ENCODE data around the gene ZFYVE21. TPM values are rescaled to one million over a fixed set of nuclear protein-coding genes. Genes with fewer than 3 reads are reported as not detected.
A peak's percentile ranks its signal among the peaks of the same experiment; 100 is the strongest.

The ZFYVE21 gene
- total RNA-seq, 1 experiment from 2014 or later, result 49.7 TPM

DNA sequence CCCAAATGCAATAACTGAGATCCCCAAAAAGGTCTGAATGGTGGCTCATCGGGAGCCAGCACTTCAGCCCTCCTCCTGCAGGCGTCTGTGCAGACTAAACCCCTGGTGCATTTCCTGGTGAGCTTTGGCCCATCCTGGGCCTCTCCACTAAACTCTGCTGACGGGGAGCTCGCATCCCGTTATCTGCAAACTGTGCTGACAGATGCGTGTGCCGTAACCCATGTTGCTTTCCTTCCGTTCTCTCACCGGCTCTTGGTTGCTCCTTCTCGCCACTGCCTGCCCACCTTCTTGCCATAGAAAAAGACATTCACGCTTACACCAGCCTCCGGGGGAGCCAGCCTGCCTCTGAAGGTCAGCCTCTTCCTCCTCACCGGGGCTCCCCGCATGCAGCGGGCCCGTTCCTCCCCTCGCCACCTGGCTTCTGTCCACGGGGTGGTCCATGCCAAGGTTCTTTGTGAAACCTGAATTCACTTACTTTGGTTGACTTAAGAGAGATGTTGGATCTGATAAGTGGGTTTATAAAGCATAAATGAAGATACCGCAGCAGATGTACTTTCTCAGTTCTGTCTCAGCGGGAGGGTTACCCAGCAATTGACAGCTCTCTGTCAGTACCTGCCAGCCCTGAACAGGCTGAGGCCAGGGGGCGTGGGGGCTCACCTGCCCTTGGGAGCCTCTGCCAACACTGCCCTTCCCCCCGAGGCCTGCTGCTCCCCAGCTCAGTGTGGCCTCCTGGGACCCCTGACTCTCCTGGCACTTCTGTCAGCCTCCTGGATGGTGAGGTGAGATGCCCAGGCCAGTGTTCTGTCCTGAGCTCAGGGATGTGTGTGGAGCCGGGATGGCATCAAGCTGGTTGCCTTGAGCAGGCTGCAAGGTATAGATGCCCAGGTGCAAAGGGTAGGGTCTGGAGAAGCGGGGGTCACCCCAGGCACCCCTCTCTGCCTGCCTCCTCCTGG is 14.2 kb downstream of the ZFYVE21 start:
- Histone ChIP-seq H3K14ac (ENCODE audit: insufficient read depth, low read length) (no peak overlapping the region), H3T11ph (ENCODE audit: low read length) (no peak overlapping the region), H3K79me2 (ENCODE audit: insufficient read depth, low read length) (no peaks in the 10 kb centered on the region), H3K23me2 (ENCODE audit: insufficient read length, low read depth, low read length, poor library complexity, severe bottlenecking) (no peaks in the 10 kb centered on the region), H2BK20ac (ENCODE audit: low read depth, low read length, poor library complexity, severe bottlenecking) (no peak overlapping the region), H4K20me1 (ENCODE audit: control insufficient read depth, insufficient read depth, insufficient read length) (no peaks in the 10 kb centered on the region), H4K8ac (replicated peaks; ENCODE audit: insufficient read length, low read depth, low read length) (no peak overlapping the region), H3K79me1 (ENCODE audit: insufficient read depth, low read depth, low read length, poor library complexity, severe bottlenecking) (no peaks in the 10 kb centered on the region), H3K4ac (ENCODE audit: low read depth, low read length) (no peak overlapping the region), H2BK120ac (ENCODE audit: low read depth, low read length, poor library complexity, severe bottlenecking) (no peak overlapping the region), H2AK5ac (ENCODE audit: insufficient read length, low read length) (no peak overlapping the region), H3K9ac (ENCODE audit: extremely low read depth, insufficient read length, low read length) (no peak overlapping the region), H2BK12ac (ENCODE audit: insufficient read length, low read depth, low read length) (no peak overlapping the region), H3K27ac (ENCODE audit: insufficient read length, low read depth, low read length) (no peak overlapping the region), H3K4me1 (ENCODE audit: insufficient read depth, low read length) (no peaks in the 10 kb centered on the region), H3K18ac (ENCODE audit: insufficient read length, low read depth, low read length) (no peak overlapping the region), H2BK5ac (ENCODE audit: insufficient read length, low read length) (no peak overlapping the region), H4K91ac (ENCODE audit: insufficient read length, low read depth, low read length) (no peak overlapping the region), H2AFZ (ENCODE audit: low read length) (no peak overlapping the region), H3K23ac (ENCODE audit: insufficient read length, low read depth, low read length) (no peak overlapping the region), H3K27me3 (ENCODE audit: insufficient read depth, low read length) (no peaks in the 10 kb centered on the region), H3K4me2 (ENCODE audit: insufficient read depth, insufficient read length, low read length) (no peak overlapping the region), H3K9me3 (ENCODE audit: control insufficient read depth, low read depth, low read length) (no peaks in the 10 kb centered on the region), H4K5ac (ENCODE audit: insufficient read length, low read depth, low read length) (no peak overlapping the region), H2BK15ac (ENCODE audit: low read depth, low read length) (no peak overlapping the region), H3K56ac (ENCODE audit: insufficient read length, low read depth, low read length) (no peak overlapping the region)
- Mint-ChIP-seq H3K9me3 (no peaks in the 10 kb centered on the region), H3K27me3 (ENCODE audit: low read depth) (no peaks in the 10 kb centered on the region), H3K27ac (peak overlapping the region; percentile 17 to 68 (median 18); a peak in 3 of 7 replicates), H3K36me3 (ENCODE audit: insufficient read depth in 1 of 3, low read depth in 3 of 3) (peaks cover 2 to 40% (median 34%) of the 10 kb centered on the region in 3 experiments; a peak in 6 of 7 replicates), H3K4me1 (no peaks in the 10 kb centered on the region), H3K4me3 (no peak overlapping the region)
- no CpG with 5 or more reads among the region's 24 CpGs for WGBS (ENCODE audit: extremely low coverage, insufficient read length, low lambda C conversion rate)
- TF ChIP-seq CTCF (conservative IDR thresholded peaks at IDR 0.05), result no peak
- DNase-seq, result no peak
